Panc1 (cell line): ENCODE data around the gene EVA1C. TPM values are rescaled to one million over a fixed set of nuclear protein-coding genes. Genes with fewer than 3 reads are reported as not detected.
A peak's percentile ranks its signal among the peaks of the same experiment; 100 is the strongest.

Experiments
- ATAC-seq: fragments of 200-7000 bp; cut with Tn5 transposase; 2 replicates; pipeline ENCODE4 v1.9.1; 2020; ENCODE audit warnings: mild to moderate bottlenecking, moderate library complexity
- BruUV-seq: library from RNA; stranded (reverse); fragments of 400-500 nt; replicated peaks from 2 replicates; lab custom pipeline; 2021; lab: Mats Ljungman, UMichigan
- CTCF ChIA-PET: fragments of 300-600 bp; sonication (Branson Sonifier 250); formaldehyde crosslinking; loops from one replicate; lab custom pipeline; 2022; ENCODE audit warnings: antibody characterized with exemption; lab: Charles Lee
- POLR2A ChIA-PET: fragments of 300-600 bp; sonication (Branson Sonifier 250); formaldehyde crosslinking; loops from one replicate; lab custom pipeline; 2022; ENCODE audit warnings: antibody characterized with exemption; lab: Charles Lee
- DNase-seq: peaks from one replicate; pipeline ENCODE4 v3.0.0-alpha.2; 2010; ENCODE audit warnings: low read depth, low spot score
- H3K27ac ChIP-seq: 2 replicates; pipeline ENCODE4 v1.5.1; 2011; ENCODE audit warnings: mild to moderate bottlenecking, low read length, inconsistent platforms
- H3K27me3 ChIP-seq: fragments of 200-500 bp; sonication (Bioruptor generic); 2 replicates; pipeline ENCODE4 v1.6.0; 2014; ENCODE audit warnings: low read length, inconsistent platforms; ENCODE audit not compliant: control insufficient read depth, insufficient read depth
- H3K36me3 ChIP-seq: fragments of 200-500 bp; sonication (Bioruptor generic); 2 replicates; pipeline ENCODE4 v1.5.1; 2014; ENCODE audit warnings: inconsistent platforms, mild to moderate bottlenecking, low read length, moderate library complexity; ENCODE audit not compliant: control insufficient read depth, insufficient read depth
- H3K4me1 ChIP-seq: 2 replicates; pipeline ENCODE4 v1.5.1; 2011; ENCODE audit warnings: inconsistent platforms, mild to moderate bottlenecking, low read length, moderate library complexity; ENCODE audit not compliant: control insufficient read depth, insufficient read depth
- H3K4me3 ChIP-seq, 2 experiments: 2 replicates each; pipeline ENCODE4 v1.5.1; 2011 to 2012; ENCODE audit warnings: low read depth in 2 of 2, low read length in 2 of 2, mild to moderate bottlenecking in 2 of 2, inconsistent platforms in 1 of 2, moderate library complexity in 1 of 2
- H3K9me3 ChIP-seq: fragments of 200-500 bp; sonication (Bioruptor generic); 2 replicates; pipeline ENCODE4 v1.5.1; 2014; ENCODE audit warnings: low read depth, mild to moderate bottlenecking, inconsistent platforms, low read length, moderate library complexity; ENCODE audit not compliant: control insufficient read depth, insufficient read depth
- CTCF ChIP-seq: fragments of 450-650 bp; IDR thresholded peaks from 2 replicates; pipeline ENCODE4 v1.5.1; 2017; ENCODE audit warnings: mild to moderate bottlenecking
- POLR2AphosphoS5 ChIP-seq: IDR thresholded peaks from 2 replicates; pipeline ENCODE4 v1.6.1; 2012; ENCODE audit warnings: mild to moderate bottlenecking, low read depth, low read length, moderate library complexity
- SIN3A ChIP-seq: IDR thresholded peaks from 2 replicates; pipeline ENCODE4 v1.6.1; 2012; ENCODE audit warnings: low read depth, mild to moderate bottlenecking, low read length, moderate library complexity, borderline replicate concordance; ENCODE audit not compliant: insufficient read depth
- TCF7L2 ChIP-seq: IDR thresholded peaks from 2 replicates; pipeline ENCODE4 v1.6.1; 2011; ENCODE audit warnings: mild to moderate bottlenecking, low read depth, low read length, inconsistent platforms
- in situ Hi-C: cut with HindIII; loops from 2 replicates; pipeline ENCODE4 v1.10.0; 2016; ENCODE audit warnings: low sequenced_read_pairs, low pct_unique_long_range_greater_than_20kb
- intact Hi-C: fragments of 100-400 bp; cut with micrococcal nuclease; formaldehyde crosslinking; loops from one replicate; pipeline ENCODE4 v1.10.0; 2022; ENCODE audit not compliant: unreplicated experiment
- total RNA-seq: library from RNA; stranded (reverse); gene quantifications from one replicate; pipeline ENCODE4 v1.2.1, GENCODE V29; 2021; ENCODE audit not compliant: unreplicated experiment
- TF ChIP-seq, protein P1 (sequence below), 2 experiments: IDR thresholded peaks; 2 replicates each; pipeline ENCODE4 v1.6.1; 2011 to 2012; ENCODE audit warnings: low read depth in 2 of 2, control low read depth in 1 of 2, low read length in 1 of 2, mild to moderate bottlenecking in 1 of 2, moderate library complexity in 1 of 2; ENCODE audit not compliant: insufficient read depth in 1 of 2

The EVA1C gene
- total RNA-seq, 1 experiment from 2014 or later, result 2.8 TPM

DNA sequence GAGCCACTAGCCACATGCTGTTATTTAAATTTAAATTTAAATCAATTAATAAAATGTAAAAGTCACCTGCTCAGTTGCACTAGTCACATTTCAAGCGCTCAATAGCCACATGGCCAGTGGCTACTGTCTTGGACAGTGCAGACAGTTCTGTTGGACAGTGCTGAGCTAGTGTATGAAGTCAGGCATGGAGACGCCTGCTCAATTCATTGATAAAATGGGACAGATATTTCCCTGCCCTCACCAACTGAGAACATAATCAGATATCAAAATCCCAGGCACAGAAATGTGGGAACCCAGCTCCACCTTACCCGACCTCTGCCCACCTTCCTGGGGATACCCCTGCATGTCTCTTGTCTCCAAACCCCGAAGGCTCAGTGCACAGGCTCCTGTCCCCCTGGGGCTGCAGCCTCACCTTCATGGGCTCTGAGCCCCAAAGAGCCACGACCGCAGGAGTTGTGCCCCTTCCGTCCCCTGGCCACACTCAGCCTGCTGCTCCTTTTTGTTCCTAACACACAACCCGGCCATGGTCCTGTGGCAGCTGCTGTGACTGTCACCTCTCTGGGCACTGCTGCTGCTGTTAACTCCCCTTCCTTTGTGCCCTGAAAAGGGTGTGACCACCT lies 109.3 kb downstream of the EVA1C start:
- DNase-seq (no peak), ATAC-seq (peak; percentile 66)
- Histone ChIP-seq H3K4me3 (no peak overlapping the region), H3K9me3 (no peaks in the 10 kb centered on the region), H3K36me3 (no peaks in the 10 kb centered on the region), H3K4me1 (peaks cover 6% of the 10 kb centered on the region), H3K27me3 (no peaks in the 10 kb centered on the region), H3K27ac (no peak overlapping the region)
- ChIA-PET CTCF (no interaction called here), POLR2A (interaction anchor here (0.6 kb wide), 1 partner anchor 46 kb away, joined by 6 read pairs; no protein-coding TSS in a partner anchor)
- in situ Hi-C loops (no loop called here), intact Hi-C loops (no loop called here)
- BruUV-seq, result no TSS peak
- TF ChIP-seq POLR2AphosphoS5 (no peak), TCF7L2 (no peak), CTCF (no peak), SIN3A (no peak)
- TF ChIP-seq, protein P1, sequence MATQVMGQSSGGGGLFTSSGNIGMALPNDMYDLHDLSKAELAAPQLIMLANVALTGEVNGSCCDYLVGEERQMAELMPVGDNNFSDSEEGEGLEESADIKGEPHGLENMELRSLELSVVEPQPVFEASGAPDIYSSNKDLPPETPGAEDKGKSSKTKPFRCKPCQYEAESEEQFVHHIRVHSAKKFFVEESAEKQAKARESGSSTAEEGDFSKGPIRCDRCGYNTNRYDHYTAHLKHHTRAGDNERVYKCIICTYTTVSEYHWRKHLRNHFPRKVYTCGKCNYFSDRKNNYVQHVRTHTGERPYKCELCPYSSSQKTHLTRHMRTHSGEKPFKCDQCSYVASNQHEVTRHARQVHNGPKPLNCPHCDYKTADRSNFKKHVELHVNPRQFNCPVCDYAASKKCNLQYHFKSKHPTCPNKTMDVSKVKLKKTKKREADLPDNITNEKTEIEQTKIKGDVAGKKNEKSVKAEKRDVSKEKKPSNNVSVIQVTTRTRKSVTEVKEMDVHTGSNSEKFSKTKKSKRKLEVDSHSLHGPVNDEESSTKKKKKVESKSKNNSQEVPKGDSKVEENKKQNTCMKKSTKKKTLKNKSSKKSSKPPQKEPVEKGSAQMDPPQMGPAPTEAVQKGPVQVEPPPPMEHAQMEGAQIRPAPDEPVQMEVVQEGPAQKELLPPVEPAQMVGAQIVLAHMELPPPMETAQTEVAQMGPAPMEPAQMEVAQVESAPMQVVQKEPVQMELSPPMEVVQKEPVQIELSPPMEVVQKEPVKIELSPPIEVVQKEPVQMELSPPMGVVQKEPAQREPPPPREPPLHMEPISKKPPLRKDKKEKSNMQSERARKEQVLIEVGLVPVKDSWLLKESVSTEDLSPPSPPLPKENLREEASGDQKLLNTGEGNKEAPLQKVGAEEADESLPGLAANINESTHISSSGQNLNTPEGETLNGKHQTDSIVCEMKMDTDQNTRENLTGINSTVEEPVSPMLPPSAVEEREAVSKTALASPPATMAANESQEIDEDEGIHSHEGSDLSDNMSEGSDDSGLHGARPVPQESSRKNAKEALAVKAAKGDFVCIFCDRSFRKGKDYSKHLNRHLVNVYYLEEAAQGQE (IDR thresholded peaks at IDR 0.05; ENCODE audit: insufficient read depth in 1 of 2, low read depth in 2 of 2, low read length in 1 of 2), result no peak

DNA sequence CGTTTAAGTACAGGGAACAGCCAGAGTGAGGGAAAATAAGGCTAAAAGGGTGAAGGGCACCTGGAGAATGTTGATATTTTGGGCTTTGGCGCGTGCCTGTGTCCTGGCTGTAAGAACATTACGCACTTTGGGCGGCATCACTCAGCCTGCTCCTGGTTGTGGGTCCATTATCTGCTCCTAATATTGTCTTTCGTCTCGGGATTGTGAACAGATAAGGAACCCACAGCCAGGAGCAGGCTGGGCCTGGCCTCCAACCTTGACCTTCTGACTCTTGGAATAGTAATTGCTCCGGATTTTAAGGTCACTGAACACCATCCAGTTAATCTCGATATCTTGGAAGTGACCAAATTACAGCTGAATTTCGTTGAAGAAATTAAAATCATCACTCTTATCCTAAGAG lies 111.0 kb downstream of the EVA1C start:
- H3K27me3 ChIP-seq, result no peaks in the 10 kb centered on the region
- in situ Hi-C loops (no loop called here), intact Hi-C loops (no loop called here)
- no TSS peak for BruUV-seq
- no peak for TF ChIP-seq CTCF
- TF ChIP-seq, protein P1 (IDR thresholded peaks at IDR 0.05; ENCODE audit: insufficient read depth in 1 of 2, low read depth in 2 of 2, low read length in 1 of 2), result no peak
- TF ChIP-seq POLR2AphosphoS5, result no peak
- TF ChIP-seq TCF7L2, result no peak
- no peak for TF ChIP-seq SIN3A
- H3K36me3 ChIP-seq, result no peaks in the 10 kb centered on the region
- POLR2A ChIA-PET, result no interaction called here
- peaks cover 6% of the 10 kb centered on the region for H3K4me1 ChIP-seq
- H3K27ac ChIP-seq, result no peak overlapping the region
- no peak for DNase-seq
- H3K4me3 ChIP-seq, result no peak overlapping the region
- no peak for ATAC-seq
- H3K9me3 ChIP-seq, result no peaks in the 10 kb centered on the region
- CTCF ChIA-PET, result no interaction called here
